ENCODE data around the gene OLA1.

Gene OLA1

DNA sequence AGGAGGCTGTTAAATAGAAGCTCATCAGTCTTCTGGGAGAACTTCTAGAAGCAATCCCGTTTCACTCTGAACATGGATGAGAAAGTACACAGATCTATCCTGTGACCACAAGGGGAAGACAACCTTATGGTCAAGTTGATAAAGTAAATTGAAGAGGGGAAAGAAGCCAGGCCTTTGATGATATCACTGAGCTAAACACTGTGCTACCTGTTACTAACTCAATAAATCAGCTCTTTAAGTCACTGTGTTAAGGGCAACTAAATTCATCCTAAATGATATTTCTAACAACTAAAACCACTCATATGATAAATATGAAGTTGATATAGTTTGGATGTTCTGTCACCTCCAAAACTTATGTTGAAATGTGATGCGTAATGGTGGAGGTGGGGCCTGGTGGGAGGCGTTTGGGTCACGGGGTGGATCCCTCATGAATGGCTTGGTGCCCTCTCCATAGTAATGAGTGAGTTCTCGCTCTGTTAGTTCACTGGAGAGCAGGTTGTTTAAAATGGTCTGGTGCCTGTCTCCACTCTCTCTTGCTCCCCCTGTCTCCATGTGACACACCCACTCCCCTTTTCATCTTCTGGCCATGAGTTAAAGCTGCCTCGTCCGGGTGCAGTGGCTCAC, 23.6 kb downstream of the OLA1 start:
- no peak for DNase-seq (ENCODE audit: low read depth in 1 of 2, low spot score in 1 of 2)

DNA sequence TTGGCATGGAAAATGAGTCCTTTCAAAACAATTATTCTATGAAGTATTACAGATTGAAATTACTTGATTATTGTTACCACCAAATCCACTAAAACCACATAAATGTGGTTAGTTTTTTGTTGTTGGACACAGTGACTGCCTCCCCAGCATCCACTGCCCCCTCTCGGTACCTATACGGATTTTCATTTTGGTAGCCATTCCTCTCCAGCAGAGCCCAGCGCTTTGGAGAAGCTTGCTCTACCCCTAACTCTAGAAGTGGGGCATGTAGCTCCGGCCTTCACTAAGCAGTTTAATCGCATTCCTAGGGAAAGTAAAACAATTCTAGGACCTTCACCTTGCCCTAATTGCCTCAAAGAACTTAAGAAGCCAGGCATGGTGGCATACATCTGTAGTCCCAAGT, 24.2 kb downstream of the OLA1 start:
- DNase-seq (ENCODE audit: low read depth in 1 of 2, low spot score in 1 of 2): no peak

DNA sequence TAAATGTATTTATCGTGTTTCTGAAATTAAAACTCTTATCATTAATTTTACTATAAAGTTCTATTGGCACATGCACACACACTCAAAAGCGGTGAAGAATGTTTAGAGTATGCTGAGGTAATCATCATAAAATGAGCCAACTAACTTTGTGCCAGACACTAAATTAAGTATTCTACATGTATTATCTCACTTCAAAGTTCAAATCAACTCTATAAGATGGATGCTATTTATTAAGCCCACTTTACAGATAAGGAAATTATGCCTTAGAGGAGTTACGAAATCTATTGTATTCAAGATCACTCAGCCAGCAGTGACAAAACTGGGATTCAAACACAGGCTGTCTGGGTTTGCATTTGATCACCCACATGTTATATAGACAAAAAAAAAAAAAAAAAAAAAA, 24.9 kb downstream of the OLA1 start:
- no peak for DNase-seq (ENCODE audit: low read depth in 1 of 2, low spot score in 1 of 2)

DNA sequence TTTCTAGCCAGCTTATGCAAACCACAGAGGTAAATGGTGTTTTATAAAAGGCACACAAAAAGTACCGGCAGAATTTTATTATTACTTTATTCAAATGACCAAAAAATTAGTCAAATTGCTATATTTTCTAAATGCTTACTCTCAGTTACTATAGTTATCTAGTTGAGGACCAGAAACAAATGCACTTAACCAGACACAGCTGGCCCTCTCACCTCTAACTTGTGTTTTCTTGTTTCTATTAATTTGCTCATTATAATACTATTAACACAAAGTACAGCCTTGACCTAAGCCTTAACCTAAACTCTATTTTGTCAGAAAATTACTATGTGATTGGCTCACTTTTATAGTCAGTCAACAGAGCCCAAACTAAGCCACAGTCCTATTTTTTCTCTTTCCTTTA, 26.2 kb downstream of the OLA1 start:
- DNase-seq (ENCODE audit: low read depth in 1 of 2, low spot score in 1 of 2): no peak

DNA sequence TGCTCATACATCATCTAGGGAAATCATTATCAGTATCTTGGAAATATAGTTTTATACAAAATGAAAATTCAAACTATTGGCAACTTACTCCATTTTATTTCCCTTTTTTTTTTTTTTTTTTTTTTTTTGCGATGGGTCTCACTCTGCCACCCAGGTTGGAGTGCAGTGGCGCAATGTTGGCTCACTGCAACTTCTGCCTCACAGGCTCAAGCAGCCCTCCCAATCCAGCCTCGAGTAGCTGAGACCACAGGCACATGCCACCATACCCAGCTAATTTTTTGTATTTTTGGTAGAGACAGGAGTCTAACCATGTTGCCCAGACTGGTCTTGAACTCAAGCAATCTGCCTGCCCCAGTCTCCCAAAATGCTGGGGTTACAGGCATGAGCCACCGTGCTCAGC, 29.0 kb downstream of the OLA1 start:
- no peak for DNase-seq (ENCODE audit: low read depth in 1 of 2, low spot score in 1 of 2)

DNA sequence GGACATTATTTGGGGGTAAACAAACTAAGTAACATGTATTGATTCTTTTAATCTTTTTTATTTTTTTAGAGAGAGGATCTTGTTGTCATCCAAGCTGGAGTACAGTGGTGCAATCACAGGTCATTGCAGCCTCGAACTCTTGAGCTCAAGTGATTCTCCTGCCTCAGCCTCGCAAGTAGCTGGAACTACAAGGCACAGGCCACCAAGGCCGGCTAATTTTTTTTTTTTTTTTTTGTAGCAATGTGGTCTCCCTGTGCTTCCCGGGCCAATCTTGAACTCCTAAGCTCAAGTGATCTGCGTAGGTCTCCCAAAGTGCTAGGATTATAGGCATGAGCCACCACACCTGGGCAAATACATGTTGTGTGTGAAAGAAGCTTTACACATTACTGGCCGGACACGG, 29.6 kb downstream of the OLA1 start:
- no peak for DNase-seq (ENCODE audit: low read depth in 1 of 2, low spot score in 1 of 2)

DNA sequence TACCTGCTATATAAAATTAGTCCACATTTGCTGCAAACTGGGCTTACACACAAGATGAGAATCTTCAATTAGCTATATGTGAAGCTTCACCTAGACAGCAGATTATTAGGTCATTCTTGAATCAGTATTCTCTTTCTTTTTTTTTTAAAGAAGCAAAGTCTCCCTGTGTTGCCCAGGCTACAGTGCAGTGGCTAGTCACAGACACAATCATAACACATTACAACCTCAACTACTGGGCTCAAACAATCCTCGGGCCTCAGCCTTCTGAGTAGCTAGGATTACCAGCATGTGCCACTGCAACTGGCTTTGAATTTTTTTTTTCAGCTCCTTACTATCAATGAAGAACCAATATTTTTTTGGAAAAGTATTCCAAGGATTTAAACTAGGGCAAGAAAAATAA, 30.5 kb downstream of the OLA1 start:
- DNase-seq (ENCODE audit: low read depth in 1 of 2, low spot score in 1 of 2): no peak

DNA sequence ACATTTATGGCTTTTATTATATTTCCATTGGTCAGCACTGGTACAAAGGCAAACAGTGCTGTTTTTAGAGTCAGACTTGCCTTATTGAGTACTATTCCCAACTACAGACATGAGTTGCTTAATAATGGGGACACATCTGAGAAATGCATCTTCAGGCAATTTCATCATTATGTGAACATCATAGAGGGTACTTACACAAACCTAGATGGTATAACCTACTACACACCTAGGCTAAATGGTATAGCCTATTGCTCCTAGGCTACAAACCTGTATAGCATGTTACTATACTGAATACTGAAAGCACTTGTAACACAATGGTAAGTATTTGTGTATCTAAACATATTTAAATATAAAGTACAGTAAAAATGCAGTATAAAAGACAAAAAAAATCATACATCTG, 36.4 kb downstream of the OLA1 start:
- no peak for DNase-seq (ENCODE audit: low read depth in 1 of 2, low spot score in 1 of 2)

DNA sequence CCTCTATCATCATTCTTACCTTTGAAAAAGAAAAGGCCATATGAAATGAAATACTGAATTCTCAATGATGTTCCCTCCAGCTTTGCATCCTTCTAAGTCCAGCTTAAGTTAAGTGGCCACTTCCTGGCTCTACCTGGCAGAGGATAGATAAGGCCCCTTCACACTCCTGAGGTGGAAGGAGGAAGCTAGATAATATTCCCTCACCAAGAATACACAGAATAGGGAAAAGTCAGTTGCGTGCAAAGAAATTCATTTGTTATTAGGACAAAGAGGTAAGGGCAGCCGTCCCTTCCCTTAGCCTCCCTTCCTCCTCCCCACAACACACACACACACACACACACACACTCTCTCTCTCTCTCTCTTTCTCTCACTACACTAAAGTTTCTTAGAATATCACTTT, 37.5 kb downstream of the OLA1 start:
- no peak for DNase-seq (ENCODE audit: low read depth in 1 of 2, low spot score in 1 of 2)

DNA sequence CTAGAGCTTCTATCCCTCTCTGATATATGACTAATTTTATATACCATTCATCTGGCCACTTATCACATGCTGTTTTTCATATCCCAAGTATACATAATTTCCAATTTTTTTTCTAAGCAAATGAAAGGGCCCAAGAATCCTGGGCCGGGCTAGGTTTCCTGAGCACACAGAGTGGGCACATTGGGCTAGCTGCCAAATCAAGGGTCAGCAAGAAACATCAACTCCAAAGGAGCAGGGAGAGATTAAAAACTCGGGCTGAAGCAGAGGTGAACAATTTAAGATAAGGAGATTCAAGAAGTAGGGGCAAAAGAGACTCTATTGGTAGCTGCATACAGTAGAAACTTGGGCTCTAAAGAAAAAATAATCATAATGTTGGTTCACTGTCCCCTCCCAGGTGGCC, 39.0 kb downstream of the OLA1 start:
- DNase-seq (ENCODE audit: low read depth in 1 of 2, low spot score in 1 of 2): no peak

DNA sequence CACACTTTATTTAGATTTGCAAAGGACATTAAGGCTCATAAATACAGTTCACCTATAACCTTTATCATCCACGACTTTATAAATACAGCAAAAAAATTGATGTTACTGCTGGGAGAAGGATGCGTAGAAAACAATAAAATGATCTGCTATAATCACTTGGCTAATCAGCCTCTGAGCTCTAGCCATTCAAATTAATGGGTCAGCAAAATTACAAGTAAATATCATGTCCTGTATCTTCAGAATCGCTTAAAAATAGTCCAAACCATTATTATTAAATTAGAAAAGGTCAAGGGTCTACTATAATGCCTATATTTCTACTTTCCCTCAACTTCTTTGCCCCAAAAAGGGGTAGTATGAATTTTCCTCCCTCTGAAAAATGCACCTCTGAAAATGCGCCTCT, 40.3 kb downstream of the OLA1 start:
- DNase-seq (ENCODE audit: low read depth in 1 of 2, low spot score in 1 of 2): no peak

DNA sequence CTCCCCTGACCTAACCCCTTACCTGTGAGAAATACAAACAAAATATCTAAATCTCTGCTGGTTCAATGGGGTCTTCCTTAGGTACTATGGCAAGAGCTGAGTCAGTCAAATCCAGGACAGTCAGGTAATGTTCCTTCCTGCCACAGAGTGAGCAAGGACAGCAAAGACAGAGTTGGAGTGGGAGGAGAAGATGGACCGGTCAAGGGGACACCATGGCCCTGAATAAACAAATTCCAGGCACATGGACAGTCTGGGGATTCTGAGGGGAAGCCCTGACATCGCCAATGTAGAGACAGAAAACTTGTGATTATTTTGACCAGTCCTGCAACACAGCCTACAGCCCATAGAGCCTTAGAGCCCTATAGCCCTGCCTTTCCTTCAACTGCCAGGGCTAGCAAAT, 42.8 kb downstream of the OLA1 start:
- DNase-seq (ENCODE audit: low read depth in 1 of 2, low spot score in 1 of 2): no peak

DNA sequence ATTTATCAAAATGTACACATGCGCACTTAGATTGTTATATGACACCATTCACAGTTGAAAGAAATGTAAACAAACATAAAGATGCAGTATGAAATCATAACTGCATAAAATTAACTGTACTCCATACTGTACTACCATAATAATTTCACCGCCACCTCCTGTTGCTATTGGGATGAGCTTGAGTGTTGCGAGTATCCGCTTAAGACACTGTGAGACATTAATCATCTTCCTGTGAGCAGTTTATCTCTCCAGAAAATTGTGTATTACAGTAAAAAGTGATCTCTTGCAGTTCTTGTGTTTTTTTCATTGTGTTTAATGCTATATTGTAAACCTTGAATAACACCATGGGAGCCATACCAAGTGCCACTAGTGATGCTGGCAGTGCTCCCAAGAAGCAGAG, 46.1 kb downstream of the OLA1 start:
- no peak for DNase-seq (ENCODE audit: low read depth in 1 of 2, low spot score in 1 of 2)

DNA sequence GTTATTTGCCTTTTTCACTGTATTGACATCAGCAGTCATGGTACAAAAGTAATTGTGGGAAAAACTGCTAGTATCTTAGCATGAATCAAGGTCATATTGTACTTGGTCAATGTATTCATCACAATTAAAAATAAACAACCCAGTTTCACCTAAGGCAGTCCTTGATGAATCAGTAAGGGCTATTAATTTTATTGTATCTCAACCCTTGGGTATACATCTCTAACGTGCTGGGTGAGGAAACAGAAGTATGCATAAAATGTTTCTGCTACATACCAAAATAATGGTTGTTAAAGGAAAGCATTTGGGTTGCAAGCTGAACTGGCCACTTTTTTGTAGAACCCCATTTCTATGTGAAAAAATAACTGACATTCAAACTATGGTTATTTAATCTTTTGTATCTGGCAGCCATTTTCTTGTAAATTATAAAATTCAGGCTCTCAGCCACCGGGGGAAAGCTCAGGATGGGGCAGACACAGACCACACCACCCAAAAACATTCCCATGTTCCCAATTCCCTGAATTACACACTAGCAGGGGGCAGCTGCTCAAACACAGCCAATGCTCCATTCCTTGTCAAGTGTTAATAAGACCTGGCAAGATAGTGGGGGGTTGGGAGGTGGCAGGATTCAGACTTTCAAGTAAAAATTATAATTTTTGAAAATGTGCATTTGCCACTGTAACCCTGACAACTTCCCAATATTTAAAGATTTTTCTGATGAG, 49.3 kb downstream of the OLA1 start:
- DNase-seq (ENCODE audit: low read depth in 1 of 2, low spot score in 1 of 2): no peak

DNA sequence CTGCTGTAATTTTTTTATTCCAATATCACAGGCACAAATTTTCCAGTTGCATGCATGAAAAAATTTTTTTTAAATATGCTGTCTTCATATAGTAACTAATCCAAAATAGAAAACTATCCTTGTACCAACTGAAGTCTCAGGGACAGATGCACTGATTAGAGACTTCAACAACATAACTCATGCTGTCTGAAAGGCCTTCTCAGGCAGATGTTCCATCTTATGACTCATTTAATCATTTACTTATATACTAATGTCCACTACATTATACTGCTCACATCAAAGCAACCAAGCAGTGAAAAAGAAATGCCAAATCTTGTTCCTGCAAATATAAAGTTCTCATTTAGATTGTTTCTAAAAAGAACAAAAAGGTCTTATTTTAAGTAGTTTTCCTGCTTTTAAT, 53.1 kb downstream of the OLA1 start:
- DNase-seq (ENCODE audit: low read depth in 1 of 2, low spot score in 1 of 2): no peak

DNA sequence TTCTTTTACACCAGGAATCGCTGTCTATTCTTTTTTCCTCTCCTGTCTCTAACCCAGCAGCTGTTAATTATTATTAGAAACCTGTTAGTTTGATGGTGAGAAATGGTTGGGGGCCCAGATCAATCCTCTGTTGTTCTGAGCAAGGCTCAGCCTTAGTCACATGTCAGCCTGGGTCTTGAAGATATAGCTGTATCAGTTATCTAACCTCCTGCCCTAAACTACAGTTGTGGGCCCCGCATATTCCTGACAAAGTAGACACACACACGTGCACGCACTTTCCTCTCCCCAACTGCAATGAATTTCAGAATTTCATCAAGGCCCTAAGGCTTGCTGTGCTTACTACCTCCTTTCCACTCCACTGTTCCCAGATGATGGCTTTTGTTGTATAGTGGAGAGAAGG, 54.6 kb downstream of the OLA1 start:
- DNase-seq (ENCODE audit: low read depth in 1 of 2, low spot score in 1 of 2): no peak

DNA sequence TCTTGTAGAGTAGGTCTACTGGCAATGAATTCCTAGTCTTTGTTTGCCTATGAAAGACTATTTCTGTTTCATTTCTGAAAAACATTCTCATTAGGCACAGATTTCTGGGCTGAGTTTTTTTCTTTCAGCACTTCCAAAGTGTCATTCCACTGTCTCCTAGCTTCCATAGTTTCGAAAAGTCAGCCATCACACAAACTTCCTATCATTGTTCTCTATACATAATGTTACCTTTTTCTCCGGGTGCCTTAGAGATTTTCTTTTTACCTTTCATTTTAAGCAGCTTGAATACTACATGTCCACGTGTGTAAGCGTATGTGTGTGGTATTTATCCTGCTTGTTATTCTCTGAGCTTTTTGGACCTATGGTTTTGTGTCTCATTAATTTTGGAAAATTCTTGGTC, 55.7 kb downstream of the OLA1 start:
- DNase-seq (ENCODE audit: low read depth in 1 of 2, low spot score in 1 of 2): no peak

DNA sequence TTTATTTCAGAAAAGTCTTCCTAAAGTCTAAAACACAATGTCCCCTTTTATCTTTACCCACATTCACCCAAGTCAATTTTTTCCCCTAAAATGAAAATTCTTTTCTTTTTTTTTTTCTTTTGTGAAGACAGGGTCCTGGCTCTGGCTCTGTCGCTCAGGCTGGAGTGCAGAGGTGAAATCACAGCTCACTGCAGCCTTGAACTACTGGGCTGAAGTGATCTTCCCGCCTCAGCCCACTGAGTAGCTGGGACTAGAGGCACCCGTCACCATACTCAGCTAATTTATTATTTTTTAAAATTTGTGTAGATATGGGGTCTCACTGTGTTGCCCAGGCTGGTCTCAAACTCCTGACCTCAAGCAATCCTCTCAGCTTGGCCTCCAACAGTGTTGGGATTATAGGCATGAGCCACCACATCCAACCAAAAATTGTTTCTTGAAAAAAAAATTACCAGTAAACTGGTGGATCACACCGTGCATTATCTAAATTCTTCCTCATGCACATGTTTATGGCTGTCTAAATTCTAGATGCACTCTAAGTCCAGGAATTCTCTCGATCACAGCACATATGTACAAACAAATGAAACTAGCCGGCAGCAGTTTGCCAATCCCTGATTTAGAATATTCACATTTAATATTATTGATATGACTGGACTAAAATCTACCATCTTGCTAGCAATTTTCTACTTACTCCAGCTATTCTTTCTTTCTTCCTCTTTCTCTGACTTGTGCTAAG, 56.8 kb downstream of the OLA1 start:
- no peak for DNase-seq (ENCODE audit: low read depth in 1 of 2, low spot score in 1 of 2)

DNA sequence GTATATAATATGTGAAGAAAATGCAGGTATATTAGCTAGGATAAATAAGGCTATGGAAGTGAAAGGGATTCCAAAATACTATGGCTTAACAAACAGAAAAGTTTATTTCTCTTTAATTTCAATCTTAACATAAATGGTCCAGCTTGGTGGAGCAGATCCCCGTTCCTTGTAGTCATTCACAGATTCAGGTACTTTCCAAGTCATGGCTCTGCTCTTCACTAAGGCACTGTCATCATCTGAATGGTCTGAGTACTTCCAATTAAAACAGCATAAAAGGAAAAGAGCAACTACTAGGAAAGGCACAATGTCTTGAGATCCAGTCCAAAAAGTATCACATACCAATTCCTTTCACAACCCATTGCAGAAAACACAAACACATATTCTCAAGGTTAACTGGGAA, 63.4 kb downstream of the OLA1 start:
- DNase-seq (ENCODE audit: low read depth in 1 of 2, low spot score in 1 of 2): no peak

DNA sequence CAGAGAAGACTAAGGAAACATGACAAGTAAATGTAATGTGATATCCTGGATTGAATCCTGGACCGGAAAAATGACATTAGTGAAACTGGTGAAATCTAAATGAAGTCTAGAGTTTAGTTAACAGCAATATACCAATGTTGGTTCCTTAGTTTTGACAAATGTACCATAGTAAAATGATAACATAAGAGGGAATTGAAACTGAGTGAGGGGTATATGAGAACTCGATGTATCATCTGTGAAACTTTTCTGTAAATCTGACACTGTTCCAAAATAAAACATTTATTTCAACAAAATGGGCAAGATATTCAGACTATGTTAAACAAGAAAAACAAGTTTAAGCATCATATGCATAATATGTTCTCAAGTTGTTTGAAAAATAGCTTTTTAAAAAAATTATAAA, 63.8 kb downstream of the OLA1 start:
- no peak for DNase-seq (ENCODE audit: low read depth in 1 of 2, low spot score in 1 of 2)

DNA sequence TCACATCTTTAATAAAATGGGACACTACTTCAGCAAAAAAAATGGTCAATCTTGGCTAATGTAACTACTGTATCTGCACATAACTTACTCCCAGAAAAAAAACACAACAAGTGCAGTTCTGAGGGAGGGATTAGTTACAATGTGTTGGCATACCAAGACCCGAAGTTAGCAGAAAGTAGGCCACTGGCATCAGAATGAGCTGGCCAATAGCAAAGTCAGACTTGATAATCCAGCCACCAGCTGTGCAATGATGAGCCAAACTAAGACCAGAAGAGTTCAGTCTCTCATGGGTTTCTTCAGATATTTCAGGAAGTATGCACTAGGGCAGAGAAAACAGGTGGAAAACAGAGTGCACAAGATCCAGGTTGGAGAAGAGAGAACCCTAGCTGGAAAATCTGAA, 65.3 kb downstream of the OLA1 start:
- no peak for DNase-seq (ENCODE audit: low read depth in 1 of 2, low spot score in 1 of 2)

DNA sequence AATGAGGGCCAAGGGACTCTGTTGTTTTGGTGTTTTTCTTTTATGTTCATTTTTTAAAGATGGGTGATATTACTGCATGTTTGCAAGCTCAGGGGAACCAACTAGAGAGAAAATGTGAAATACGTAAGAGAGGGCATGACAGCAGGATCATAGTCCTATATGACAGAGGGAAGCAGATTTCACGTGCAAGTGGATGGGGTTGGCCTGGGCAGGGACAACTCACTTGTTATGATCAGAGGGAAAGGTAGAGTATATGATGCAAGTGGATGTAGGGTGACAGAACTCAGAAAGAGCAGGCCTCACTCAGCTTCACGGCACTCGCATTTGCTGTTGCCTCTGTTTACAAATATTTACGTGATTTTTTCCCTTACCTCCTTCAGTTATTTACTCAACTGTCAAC, 67.0 kb downstream of the OLA1 start:
- DNase-seq (ENCODE audit: low read depth in 1 of 2, low spot score in 1 of 2): no peak

Data from activated T-helper 1 cell treated with anti-CD3 and anti-CD28 coated beads, Interleukin-2, amount 50 U/mL, for 16 hours (primary cell).